Daoy (cell line): ENCODE results near the gene SPSB1. TPM values are rescaled to one million over a fixed set of nuclear protein-coding genes. Genes with fewer than 3 reads are reported as not detected.
"Not testable (repeated sequence)": the region's sequence is repeated elsewhere in the genome, so short reads cannot be mapped to it uniquely, and the experiment has no call there.

Experiments used
- DNase-seq: peaks from one replicate; pipeline ENCODE4 v3.0.0-alpha.2; 2015; ENCODE audit warnings: low read depth
- total RNA-seq: library from RNA; depleted of rRNA; stranded (reverse); fragments of >200 nt; shearing (Covaris generic); gene quantifications from 2 replicates; pipeline ENCODE4 v1.2.3, GENCODE V29; 2014

The SPSB1 gene
- total RNA-seq, 1 experiment from 2014 or later, result 15.0 TPM

DNA sequence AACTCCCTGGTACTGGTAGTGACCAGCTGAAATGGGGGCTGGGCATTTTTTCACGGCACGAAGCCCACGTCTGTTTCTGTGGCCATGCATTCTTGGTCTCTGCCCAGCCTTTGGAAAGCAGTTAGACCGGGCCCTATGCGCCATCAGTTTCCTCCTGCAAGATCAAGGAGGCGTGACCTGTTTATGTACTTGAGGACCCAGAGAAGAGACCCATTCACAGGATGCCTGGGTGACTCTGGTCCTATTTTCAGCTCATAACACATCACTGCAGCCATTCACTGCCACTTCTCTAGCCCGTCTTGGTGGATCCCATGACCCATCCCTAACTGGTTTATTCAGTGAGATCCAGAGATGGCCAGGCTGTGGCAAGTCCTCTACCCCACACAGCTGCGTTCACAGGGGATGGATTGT lies 70.4 kb downstream of the SPSB1 start:
- no peak for DNase-seq

DNA sequence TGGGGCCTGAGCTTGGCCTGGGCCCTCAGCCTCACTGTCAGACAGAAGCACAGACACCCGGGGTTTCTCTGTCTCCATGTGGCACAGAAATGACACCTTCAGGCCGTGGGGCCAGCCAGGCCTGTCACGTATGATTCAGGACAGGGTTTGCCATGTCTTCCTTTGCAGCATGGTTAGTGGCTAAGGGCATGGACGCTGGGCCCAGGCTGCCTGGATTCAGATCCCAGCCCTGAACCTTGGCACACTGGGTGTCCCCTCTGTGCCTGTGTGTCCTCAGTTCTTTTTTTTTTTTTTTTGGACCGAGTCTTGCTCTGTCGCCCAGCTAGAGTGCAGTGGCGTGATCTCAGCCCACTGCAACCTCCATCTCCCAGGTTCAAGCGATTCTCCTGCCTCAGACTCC lies 73.6 kb downstream of the SPSB1 start:
- no peak for DNase-seq

DNA sequence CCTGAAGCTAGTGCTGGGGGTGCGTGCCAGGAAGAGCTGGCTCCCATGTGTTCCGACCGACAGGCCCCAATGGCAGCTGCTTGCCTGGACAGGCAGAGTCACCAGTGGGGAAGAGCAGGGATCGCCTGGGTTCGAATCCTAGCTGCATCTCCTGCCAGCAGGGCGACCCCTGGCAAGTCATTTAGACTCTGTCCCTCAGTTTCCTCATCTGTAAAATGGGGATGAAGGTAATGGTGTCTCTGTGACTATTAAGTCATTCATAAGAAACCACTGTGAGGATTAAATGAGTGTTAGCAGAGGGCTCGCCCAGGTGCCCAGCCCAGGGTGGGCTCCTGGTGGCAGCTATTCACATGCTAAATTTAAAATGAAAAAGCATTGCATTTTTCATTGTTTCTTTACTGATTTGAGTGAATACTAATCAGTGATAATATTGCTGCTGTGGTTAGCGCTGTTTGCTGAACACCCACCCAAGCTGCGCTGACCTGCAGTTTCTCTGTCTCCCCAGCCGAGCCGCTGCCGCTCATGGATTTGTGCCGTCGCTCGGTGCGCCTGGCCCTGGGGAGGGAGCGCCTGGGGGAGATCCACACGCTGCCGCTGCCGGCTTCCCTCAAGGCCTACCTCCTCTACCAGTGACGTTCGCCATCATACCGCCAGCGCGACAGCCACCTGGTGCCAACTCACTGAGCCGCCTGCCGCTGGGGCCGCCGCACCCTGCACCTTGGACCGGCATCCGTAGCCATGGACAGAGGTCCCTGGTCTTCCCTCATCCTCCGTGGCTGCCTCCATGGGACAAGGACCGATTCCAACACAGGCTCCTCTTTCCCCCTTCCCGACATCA lies 74.5 kb downstream of the SPSB1 start:
- no peak for DNase-seq

DNA sequence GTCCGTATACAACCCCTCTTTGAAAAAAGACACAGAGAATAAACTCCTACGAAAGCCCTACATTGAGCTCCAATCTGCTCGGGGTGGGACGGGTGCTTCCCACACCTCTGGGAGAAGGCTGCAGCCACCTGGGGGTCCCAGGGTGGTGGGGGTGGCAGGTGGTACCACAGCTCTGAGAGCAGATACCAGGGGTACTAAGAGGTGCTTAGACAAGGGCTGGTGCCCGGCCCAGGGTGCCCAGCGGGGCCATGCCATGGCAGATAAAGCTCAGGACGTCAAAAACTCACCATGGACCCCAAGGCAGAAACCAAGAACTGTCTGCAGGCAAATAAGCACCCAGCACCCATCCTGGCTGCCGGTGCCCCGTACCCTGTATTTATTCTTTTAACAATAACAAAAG lies 75.1 kb downstream of the SPSB1 start:
- DNase-seq, result no peak

DNA sequence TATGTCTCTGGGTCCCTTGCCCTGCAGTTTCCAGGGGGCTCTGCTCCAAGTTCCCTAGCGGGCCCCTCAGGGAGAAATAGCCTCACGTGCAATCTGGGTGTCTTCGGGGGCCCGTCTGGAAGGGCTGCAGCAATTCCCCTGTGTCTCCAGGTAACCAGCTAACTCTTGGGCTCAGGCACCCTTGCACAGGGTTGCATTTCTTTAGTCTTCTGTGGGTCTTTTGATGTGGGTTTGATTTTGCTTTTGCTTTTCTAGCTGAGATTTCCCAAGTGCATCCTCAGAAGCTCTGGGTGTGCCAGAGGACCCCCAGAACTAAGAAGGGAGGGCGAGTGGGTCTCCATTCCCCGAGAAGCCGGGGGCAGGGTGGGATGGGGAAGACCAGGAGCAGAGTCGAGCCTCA lies 75.7 kb downstream of the SPSB1 start:
- no peak for DNase-seq

DNA sequence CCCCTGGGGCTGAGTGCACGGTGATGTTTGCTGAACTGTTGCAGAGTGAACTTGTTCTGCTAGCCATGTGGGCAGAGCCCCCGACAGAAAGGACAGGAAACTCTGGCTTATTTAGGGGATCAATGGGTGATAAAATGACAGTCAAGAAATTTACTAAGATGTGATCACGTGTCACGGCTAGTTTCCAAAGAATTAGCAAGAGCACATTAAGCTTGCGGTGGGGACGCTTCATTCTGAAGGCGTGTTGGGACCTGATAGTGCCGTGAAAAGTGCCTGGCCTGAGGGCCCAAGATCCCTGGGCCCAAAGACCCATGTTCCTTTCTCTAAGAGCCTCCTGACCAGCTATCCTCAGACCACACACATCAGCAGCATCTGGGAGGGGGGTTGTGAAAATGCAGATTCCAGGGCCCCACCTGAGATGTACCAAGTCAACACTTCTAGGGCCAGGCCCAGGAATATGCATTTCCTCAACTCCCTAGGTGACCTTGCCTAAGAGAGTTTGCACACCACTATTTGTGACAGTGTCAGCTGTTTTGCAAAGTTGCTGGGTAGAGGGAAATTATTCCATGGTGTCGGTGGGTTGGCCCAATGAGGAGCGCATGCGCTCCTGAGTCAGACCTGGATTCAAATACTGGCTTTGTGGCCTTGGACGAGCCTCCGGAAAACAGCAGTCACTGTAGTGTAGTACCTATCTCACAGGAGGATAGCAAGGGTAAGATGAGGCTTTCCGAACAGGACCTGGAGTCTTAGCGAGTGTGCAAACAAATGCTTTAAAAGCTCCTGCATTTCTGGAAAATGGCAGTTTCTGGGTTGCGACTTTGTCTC lies 77.5 kb downstream of the SPSB1 start:
- no peak for DNase-seq

DNA sequence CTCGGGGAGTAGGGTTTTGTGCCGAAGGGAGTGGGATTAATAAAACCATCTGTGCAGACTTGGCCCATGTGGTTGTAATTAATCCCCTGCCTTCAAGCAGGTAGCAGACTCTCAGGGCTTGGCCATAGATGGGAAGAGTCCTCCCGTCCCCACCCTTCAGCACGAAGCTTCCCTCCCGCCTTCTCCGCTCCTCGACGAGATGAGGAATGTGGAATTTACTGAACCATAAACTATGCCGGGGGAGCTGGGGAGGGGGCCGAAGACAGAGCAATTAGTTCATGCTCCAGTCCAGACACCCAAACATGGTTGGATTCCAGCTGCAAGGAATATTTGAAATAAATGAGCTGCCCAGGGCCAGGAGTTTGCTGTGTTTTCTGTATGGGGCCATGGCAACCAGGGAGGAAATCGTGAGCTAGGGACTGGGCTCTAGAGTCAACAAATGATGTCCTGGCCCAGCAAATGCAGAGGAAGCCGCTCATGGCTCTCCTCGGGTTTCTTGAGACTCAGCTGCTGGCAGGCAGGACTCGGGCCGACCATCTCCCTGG lies 78.8 kb downstream of the SPSB1 start:
- peak; percentile 70 for DNase-seq

DNA sequence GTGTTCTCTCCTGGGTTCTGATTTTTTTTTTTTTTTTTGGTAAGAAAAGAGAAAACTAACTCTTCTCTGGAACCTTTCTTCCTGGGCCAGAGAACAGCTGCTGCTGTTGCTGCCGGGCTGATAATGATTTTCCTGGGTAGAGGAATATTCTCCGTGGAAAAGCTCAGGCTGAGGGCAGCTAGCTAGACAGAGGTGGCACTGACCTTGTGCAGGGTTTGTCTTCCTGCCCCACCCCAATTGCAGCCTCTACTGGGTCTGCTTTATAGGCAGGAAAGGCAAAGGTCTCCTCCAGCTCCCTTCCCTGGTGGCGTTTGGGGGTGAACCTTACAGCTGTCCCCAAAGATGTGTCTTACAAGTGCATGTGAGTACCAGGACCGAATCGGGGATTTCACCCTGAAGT lies 79.3 kb downstream of the SPSB1 start:
- no peak for DNase-seq

DNA sequence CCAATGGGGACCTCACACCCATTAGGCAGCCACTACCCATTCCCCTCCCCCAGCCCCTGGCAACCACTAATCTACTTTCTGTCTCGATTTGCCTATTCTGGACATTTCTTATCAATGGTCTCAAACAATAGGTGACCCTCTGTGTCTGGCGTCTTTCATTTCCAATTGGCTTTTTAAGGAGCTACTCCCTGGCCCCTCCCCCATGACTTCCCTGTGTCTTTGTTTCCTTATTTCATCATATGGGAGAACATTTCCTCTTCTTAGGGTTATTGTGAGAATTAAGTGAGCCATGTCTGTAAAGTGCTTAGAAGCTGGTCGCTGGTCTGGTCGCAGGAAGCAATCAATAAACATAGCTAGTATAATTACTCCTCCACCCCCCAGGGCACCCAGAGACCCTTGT lies 80.9 kb downstream of the SPSB1 start:
- no peak for DNase-seq

DNA sequence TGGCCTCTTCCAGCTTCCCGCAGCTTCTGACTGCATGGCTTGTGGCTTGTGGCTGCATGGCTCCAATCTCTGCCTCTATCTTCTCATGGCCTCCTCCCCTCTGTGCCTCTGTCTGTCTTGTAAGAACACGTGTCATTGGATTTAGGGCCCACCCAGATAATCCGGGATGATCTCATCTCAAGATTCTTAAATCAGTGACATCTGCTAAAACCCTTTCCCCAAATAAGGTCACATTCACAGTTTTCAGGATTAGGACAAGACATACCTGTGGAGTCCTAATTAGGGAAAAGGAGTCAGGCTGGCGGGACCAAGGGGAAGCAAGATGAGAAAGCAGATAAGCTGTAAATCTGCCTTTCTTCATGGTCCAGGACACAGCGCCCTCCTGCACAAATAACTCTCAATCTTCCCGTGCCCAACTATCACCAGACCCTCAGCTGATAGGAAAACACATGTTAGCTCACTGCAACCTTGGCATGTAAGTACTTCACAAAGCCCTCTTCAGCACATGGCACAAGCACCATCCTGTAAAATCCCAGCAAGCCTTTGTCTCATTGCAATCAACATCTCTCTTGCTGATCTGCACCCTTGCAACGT lies 82.2 kb downstream of the SPSB1 start:
- no peak for DNase-seq

DNA sequence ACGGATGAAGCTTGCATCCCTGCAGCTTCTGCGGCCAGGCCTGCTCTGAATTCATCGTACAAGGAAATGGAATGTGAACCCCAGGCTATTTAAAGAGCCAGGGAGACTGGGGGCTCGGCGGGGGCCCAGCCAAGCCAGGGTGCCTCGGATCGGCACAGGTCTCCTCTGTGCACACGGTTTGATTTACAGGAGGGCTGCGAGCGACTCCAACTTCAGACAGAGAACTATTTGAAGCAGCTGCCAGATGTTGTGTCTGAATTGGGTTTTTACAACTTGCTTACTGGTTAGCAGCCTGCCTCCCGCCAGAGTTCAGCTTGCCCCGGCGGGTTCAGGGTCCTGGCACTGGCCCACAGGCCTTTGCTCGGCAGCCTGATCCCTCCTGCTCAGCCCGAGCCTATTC lies 83.2 kb downstream of the SPSB1 start:
- DNase-seq, result no peak

DNA sequence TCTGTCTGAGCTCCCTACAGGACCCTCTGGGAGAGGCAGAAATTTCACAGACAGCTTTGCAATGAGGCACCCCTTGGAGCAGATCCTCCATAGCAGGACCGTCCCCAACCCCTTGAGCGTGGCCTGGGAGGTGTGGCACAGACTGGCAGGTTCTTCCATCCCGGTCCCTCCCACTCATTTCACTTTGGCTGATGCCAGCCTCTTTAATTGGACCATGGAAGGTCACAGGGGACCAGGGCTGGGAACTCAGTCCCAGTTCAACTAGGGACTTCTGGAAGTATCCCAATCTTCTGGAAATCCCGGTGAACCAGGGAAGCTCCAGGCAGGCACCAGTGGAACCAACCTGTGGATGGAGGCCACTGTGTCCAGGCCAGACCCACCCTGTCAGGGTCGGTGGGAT lies 83.7 kb downstream of the SPSB1 start:
- DNase-seq, result no peak

DNA sequence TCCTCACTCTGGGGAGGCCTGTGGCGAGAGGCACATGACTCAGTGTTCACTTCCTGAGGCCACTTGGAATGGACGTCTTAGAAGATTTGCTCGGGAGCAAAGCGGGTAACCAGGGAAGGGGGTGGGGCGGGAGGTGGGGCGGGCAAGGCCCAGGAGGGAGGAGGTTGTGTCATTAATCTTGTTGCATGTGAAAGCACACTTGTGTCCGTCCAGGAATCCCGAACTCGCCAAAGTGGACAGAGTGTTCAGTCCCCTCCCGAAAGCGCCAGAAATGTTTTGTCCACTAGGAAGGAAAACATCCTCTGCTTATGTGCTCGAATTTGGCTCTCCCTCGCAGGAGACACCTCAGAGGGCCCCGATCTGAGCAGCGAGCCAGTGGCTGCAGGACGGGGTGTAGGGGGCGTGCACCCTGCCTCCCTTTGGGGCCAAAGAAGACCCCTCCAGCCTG lies 84.2 kb downstream of the SPSB1 start:
- DNase-seq, result peak; percentile 68

DNA sequence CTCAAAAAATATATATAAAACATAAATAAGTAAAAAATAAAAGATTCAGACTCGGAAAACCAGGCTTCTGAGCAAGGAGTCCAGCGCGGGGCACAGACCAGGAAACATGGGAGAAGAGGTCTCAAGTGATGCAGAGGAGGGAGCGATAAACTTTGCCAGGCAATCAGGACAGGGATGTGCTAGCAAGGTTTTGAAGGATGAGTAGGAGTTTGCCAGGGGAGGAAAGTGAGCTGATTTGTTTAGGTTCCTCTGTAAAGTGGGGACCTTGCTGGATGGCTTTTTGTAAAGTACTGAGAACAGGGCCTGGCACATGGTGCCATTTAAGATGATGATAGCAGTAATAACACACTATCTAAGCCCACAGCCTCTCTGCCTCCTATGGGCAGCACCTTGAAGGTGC lies 86.1 kb downstream of the SPSB1 start:
- no peak for DNase-seq

DNA sequence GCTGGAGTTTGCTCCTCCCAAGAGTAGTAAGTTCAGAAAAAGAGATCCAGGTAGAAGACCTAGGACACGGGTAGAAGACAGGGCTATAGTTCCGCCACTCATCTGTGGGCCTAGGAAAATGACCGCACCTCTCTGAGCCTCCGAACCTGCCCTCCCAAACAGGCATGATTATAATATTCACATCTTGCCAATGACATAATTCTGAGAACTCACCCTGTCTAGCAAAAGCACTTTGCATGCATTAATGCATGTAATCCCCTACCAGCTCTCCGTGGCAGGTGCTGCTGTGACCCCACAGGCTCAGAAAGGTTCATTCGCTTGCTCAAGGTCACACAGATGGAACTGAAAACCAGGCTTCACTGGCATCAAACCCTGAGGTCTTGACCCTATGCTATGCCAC lies 88.0 kb downstream of the SPSB1 start:
- no peak for DNase-seq

DNA sequence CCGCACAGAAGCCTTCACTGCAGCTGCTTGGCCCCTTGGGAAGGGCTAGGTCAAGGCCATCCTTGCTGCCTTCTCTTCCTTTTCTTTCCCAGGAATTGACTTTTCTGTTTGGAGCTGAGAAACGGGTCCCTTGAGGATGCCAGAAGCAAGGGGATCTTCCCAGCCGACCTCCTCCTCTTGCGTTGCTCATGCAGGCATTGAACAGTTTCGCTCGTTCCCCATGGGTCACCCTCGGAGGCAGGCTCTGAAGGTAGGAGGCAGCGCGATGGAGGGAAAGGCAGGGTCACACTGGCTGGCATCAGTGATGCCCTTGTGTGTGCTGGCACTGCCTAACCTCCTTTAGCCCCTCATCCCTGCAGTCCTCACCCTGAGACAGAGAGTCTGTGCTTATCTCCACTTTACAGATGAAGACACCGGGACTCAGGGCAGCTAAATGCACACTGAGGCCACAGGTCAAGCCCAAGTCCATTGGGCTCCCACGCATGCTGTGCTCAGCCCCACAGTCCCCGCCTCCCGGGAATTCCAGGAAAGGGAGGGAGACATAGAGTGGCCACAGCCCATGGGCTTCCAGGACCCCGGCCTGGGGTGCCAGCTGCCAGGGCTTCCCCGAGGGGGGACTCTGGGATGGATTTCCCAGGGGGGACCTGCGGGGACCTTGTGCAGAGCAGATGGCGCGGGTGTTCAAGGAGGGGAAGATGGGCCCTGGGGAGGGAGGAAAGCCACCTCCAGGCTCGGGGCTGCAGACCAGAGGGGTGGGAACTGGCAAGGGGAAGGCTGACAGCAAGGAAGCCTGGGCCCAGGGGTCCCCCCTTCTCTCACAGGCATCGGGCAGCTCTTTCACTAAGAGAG lies 90.2 kb downstream of the SPSB1 start:
- DNase-seq, result no peak

DNA sequence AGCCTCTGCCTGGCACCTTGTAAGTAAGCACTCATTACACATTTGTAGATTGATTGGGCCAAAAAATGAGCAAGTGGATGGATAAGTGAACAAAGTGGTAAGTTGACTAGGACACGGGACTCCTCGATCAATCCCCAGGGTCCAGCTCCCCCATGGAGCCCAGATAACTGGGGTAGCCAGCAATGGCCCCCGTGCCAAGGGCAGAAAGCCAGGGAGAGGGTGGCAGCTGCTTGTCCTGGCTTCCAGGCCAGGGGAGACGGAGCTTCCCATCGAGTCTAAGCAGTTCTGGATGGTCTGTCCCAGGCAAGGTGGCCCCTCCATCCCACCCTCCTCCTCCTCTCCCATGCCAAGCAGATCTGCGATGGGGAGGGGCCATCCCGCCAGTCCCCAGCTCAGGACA lies 91.4 kb downstream of the SPSB1 start:
- DNase-seq, result no peak

DNA sequence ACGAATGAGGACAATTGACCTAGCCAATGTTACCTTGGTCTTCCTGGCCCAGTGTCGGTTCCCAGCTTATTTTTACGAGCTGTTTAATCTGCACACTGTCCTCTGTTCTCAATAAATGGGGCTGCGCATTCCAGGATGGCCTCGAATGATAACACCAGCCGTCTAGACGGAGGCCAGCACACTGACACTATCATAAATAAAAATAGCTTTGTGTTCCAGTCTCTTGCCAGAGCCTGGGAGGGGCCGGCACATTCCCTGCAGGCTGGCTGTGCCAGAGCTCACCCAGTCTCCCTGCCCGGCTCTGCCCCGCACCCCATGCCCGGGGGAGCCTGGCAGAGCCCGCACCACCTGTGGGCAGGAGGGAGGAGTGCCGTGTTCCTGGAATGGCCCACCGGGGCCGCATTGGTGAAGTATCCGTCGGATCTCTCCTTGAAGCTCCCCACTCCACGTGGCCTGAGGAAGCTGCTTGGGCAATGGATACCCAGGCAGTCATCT lies 92.1 kb downstream of the SPSB1 start:
- DNase-seq, result no peak

DNA sequence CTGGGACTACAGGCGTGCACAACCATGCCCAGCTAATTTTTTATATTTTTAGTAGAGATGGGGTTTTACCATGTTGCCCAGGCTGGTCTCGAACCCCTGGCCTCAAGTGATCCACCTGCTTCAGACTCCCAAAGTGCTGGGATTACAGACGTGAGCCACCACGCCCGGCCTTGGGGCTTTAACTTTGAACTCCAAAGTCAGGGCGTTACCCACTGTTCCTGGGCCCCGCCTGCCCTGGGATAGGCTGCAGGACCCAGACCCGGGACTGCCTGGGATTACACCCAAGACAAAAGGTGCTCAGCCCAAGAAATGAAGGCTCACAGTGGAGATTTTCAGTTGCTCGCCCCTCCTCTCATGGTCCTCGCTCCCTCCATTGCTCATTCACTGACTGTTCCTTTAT lies 92.7 kb downstream of the SPSB1 start:
- DNase-seq, result not testable (repeated sequence)

DNA sequence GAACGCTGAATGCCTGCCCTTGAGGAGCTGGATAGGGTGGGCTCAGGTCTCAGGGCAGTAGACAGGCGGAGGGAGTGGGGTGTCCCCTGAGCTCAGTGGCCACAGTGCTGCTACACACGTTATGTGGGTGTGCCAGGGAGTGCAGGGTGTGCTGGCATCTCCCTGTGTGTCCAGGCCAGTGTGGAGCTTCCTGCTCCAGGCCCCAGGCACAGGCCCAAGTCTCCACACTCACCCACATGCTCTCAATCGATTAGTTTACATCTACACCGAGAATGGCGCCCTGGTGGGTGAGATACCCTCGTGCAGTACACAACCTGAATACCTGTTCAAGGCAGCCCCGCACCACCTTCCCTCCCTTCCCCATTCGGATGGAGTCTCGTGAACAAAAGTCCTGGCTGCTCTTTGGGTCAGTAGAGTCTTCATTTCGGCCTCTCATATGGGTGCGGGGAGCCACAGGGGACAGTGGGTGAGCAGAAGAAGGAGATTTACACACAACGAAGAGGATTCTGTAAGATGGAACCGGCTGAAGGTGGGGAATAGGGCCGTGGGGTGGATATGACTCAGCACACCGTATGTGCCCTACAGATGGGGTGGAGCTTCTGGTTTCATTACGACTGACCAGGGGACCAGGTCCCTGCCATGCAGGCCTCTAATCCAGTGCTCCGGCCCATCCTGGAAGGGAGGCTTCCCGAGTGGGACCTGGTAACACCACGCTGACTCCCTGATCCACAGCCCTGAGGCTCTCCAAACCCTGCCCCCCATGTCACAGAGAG lies 93.3 kb downstream of the SPSB1 start:
- DNase-seq, result peak; percentile 34
